Osteocyte (in vitro differentiated cells): ENCODE measurements around the gene NMRK2. TPM values are rescaled to one million over a fixed set of nuclear protein-coding genes. Genes with fewer than 3 reads are reported as not detected.

Source experiments
- DNase-seq: peaks from one replicate; pipeline ENCODE4 v3.0.0; 2021; ENCODE audit warnings: mixed read lengths; ENCODE audit not compliant: unreplicated experiment; ENCODE audit errors: extremely low spot score
- H3K27ac Mint-ChIP-seq: one replicate; pipeline ENCODE4 v1.8.0; 2021; ENCODE audit warnings: mild to moderate bottlenecking, mixed read lengths; ENCODE audit not compliant: unreplicated experiment
- H3K27me3 Mint-ChIP-seq: one replicate; pipeline ENCODE4 v1.8.0; 2021; ENCODE audit warnings: mixed read lengths; ENCODE audit not compliant: unreplicated experiment
- H3K36me3 Mint-ChIP-seq: one replicate; pipeline ENCODE4 v1.8.0; 2021; ENCODE audit warnings: mixed read lengths; ENCODE audit not compliant: unreplicated experiment
- H3K4me1 Mint-ChIP-seq: one replicate; pipeline ENCODE4 v1.8.0; 2021; ENCODE audit warnings: mixed read lengths; ENCODE audit not compliant: unreplicated experiment
- H3K4me3 Mint-ChIP-seq: one replicate; pipeline ENCODE4 v1.8.0; 2021; ENCODE audit warnings: mild to moderate bottlenecking, moderate library complexity, mixed read lengths; ENCODE audit not compliant: unreplicated experiment
- H3K9me3 Mint-ChIP-seq: one replicate; pipeline ENCODE4 v1.8.0; 2021; ENCODE audit warnings: mixed read lengths; ENCODE audit not compliant: unreplicated experiment
- total RNA-seq: library from RNA; stranded (reverse); gene quantifications from 2 replicates; pipeline ENCODE4 v1.2.1, GENCODE V29; 2021
- TF ChIP-seq, protein P1 (sequence below): fragments of 200-600 bp; sonication (generic); IDR thresholded peaks from 2 replicates; pipeline ENCODE4 v1.5.0; 2021; ENCODE audit warnings: antibody characterized with exemption, mild to moderate bottlenecking, moderate library complexity

NMRK2 gene
- total RNA-seq, 1 donor from 2014 or later, result not detected

DNA sequence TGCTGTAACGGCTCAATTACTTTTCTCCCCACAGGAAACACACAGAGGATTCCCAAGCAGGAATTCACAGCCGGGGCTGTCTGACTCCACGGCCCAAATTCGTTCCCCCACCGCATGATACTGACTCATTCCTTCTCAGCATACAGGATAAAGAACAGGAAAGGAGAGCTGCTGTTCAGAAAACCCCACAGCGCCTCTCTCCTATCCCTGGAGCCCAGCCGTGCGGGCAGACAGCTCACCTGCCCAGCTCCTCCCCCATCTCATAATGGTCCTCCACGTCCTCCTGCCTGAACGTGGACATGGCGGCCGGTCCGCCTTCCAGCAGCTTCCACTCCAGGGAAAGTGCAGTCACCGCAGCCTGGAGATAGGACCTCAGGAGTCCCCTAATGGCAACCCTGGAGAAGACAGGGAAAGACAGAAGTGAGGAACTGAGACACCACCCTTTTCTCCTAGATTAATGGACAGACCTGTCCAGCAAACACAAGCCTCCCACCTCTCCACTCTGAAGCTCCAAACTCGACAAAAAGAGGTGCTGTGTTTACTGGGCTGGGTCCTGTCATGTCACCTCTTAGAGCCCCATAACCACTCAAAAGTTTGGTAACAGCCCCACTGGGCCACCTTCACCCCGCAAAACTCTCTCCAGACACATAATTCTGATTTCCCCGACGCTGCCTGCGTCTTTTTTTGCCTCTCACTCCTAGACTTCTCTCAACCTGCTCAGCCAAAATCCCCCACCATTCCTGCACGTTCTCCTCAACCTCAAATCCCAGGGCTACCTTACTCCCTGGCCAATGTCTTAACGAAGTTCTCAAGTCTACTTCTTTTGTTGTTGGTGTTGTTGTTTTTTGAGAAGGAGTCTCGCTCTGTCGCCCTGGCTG is 36.8 kb downstream of the NMRK2 start:
- no peaks in the 10 kb centered on the region for H3K9me3 Mint-ChIP-seq
- H3K36me3 Mint-ChIP-seq, result peaks cover 12% of the 10 kb centered on the region
- DNase-seq, result no peak
- TF ChIP-seq, protein P1, sequence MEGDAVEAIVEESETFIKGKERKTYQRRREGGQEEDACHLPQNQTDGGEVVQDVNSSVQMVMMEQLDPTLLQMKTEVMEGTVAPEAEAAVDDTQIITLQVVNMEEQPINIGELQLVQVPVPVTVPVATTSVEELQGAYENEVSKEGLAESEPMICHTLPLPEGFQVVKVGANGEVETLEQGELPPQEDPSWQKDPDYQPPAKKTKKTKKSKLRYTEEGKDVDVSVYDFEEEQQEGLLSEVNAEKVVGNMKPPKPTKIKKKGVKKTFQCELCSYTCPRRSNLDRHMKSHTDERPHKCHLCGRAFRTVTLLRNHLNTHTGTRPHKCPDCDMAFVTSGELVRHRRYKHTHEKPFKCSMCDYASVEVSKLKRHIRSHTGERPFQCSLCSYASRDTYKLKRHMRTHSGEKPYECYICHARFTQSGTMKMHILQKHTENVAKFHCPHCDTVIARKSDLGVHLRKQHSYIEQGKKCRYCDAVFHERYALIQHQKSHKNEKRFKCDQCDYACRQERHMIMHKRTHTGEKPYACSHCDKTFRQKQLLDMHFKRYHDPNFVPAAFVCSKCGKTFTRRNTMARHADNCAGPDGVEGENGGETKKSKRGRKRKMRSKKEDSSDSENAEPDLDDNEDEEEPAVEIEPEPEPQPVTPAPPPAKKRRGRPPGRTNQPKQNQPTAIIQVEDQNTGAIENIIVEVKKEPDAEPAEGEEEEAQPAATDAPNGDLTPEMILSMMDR, result peak; percentile 42
- H3K4me1 Mint-ChIP-seq, result peaks cover 25% of the 10 kb centered on the region
- peak overlapping the region; percentile 97 for H3K4me3 Mint-ChIP-seq
- H3K27ac Mint-ChIP-seq, result peak overlapping the region; percentile 96
- H3K27me3 Mint-ChIP-seq, result no peaks in the 10 kb centered on the region

DNA sequence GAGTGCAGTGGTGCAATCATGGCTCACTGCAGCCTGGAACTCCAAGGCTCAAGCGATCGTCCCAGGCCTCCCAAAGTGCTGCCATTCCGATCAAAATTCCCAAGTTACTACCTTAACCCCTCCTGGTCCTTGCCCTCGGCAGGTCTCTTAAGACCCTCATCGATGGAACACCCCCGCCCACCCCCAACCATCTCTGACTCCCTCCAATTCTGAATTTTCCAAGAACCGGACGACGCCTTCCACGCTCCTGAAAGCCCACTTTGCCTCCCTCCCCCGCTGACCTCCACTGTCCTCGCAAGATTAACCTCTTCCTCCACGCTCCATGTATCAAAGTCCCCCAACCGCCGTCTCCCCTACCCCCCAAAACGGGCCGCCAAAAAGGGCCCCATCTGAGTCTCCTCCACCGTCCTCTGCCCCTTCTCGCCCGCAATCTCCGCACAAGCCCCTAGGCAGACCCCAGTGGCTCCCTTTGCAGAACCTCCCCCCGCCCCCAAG is 37.5 kb downstream of the NMRK2 start:
- H3K4me1 Mint-ChIP-seq, result peaks cover 25% of the 10 kb centered on the region
- peak overlapping the region; percentile 97 for H3K4me3 Mint-ChIP-seq
- H3K9me3 Mint-ChIP-seq, result no peaks in the 10 kb centered on the region
- DNase-seq, result no peak
- no peaks in the 10 kb centered on the region for H3K27me3 Mint-ChIP-seq
- peak overlapping the region; percentile 96 for H3K27ac Mint-ChIP-seq
- H3K36me3 Mint-ChIP-seq, result peaks cover 12% of the 10 kb centered on the region
- TF ChIP-seq, protein P1, result no peak

DNA sequence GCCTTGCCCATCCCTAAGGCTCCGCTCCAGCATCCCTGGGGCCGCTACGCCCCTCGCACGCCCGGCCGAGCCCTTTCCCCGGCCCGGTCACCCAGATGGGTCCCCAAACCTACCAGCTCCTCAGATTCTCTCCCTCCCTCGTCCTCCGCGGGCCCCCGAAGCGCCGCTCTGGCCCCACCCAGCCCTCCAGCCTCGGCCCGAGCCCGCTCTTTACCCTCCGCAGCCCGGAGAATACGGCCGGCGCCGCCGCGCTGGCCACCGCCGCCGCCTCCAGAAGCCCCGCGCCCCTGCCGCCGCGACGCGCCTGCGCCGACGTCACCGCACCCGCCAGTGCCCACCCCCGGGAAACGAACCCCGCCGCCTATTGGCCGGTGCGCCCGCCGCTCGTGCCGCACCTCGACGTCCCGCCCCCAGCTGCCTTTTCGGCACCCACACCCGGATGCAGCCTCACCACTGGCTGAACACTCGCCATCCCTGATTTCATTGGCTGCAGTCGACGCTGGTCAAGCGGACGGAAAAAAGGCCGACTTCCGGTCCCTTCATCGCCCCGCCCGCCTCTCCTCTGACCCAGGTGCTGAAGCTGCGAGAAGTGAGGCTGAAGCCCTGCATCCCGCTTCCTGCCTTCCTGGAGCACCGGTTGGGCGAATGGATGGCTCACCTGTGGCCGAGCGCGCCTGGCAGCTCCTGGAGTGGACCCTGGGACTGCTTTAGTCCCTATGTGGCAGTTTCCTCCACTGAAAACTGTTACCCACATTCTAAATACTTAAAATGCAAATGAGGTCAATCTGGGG is 38.1 kb downstream of the NMRK2 start, which contains the start of gene DAPK3:
DAPK3 (minus strand) TSS at position 292 of the 791 bp plus-strand sequence. CDS start 1,364 bp downstream, outside the sequence.
- Mint-ChIP-seq H3K27ac (peak within 1 kb of the TSS; percentile 96), H3K9me3 (no peaks in the 10 kb centered on the region), H3K4me1 (peaks cover 25% of the 10 kb centered on the region), H3K4me3 (peak within 1 kb of the TSS; percentile 97), H3K36me3 (peaks cover 15% of the 10 kb centered on the region), H3K27me3 (no peaks in the 10 kb centered on the region)
- peak; percentile 99 for DNase-seq
- TF ChIP-seq, protein P1, result no peak

DNA sequence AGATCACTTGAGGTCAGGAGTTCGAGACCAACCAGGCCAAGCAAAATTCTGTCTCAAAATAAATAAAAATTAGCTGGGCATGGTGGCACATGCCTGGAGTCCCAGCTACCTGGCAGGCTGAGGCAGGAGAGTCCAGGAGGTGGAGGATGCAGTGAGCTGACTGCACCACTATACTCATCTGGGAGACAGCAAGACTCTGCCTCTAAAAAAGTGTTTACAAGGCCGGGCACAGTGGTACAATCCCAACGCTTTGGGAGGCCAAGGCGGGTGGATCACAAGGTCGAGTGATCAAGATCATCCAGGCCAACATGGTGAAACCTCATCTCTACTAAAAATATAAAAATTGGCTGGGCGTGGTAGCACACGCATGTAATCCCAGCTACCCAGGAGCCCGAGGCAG is 42.3 kb downstream of the NMRK2 start:
- DNase-seq, result no peak
- Mint-ChIP-seq H3K27ac (no peak overlapping the region), H3K4me1 (peaks cover under 1% of the 10 kb centered on the region), H3K36me3 (peaks cover 31% of the 10 kb centered on the region), H3K27me3 (no peaks in the 10 kb centered on the region), H3K9me3 (no peaks in the 10 kb centered on the region), H3K4me3 (no peak overlapping the region)
- TF ChIP-seq, protein P1, result no peak
